ENCODE data around the gene KDSR.

Gene KDSR

GRCh38 chr18:63302636-63303405 is 64.2 kb downstream of the KDSR start:
- FAIRE-seq = no peak

- no peak for FAIRE-seq
These were observed 64.8 kb downstream of the KDSR start for GRCh38 chr18:63302220-63302619.

- FAIRE-seq = no peak
These were observed 65.6 kb downstream of the KDSR start for GRCh38 chr18:63301434-63301833.

- no peak for FAIRE-seq
These were observed 66.9 kb downstream of the KDSR start for GRCh38 chr18:63299837-63300745.

GRCh38 chr18:63298400-63299365 is 68.3 kb downstream of the KDSR start:
- FAIRE-seq = no peak

- FAIRE-seq = no peak
These were observed 69.2 kb downstream of the KDSR start for GRCh38 chr18:63297687-63298399.

GRCh38 chr18:63293935-63294334 is 73.1 kb downstream of the KDSR start:
- FAIRE-seq = no peak

- no peak for FAIRE-seq
These were observed 73.9 kb downstream of the KDSR start for GRCh38 chr18:63292831-63293683.

- no peak for FAIRE-seq
These were observed 75.7 kb downstream of the KDSR start for GRCh38 chr18:63291278-63291677.

GRCh38 chr18:63290821-63291200 is 76.2 kb downstream of the KDSR start:
- no peak for FAIRE-seq

GRCh38 chr18:63290166-63290820 is 76.7 kb downstream of the KDSR start:
- FAIRE-seq = no peak

- no peak for FAIRE-seq
These were observed 78.7 kb downstream of the KDSR start for GRCh38 chr18:63288311-63288710.

- no peak for FAIRE-seq
These were observed 79.2 kb downstream of the KDSR start for GRCh38 chr18:63287691-63288220.

- no peak for FAIRE-seq
These were observed 80.1 kb downstream of the KDSR start for GRCh38 chr18:63286926-63287325.

- no peak for FAIRE-seq
These were observed 81.9 kb downstream of the KDSR start for GRCh38 chr18:63284827-63285733.

GRCh38 chr18:63284173-63284799 is 82.7 kb downstream of the KDSR start:
- no peak for FAIRE-seq

- FAIRE-seq = no peak
These were observed 83.5 kb downstream of the KDSR start for GRCh38 chr18:63283305-63284094.

- FAIRE-seq = no peak
These were observed 84.2 kb downstream of the KDSR start for GRCh38 chr18:63282793-63283192.
